ENCODE results near the gene UNC5A. TPM values are rescaled to one million over a fixed set of nuclear protein-coding genes. Genes with fewer than 3 reads are reported as not detected.
A peak's percentile ranks its signal among the peaks of the same experiment; 100 is the strongest.

UNC5A gene
- total RNA-seq, 3 donors from 2014 or later, result 0.07 to 0.16 TPM; not detected in 1

- ATAC-seq, result peak; percentile 30
- H3K4me1 ChIP-seq (ENCODE audit: low read depth), result peaks cover 2% of the 10 kb centered on the region
- intact Hi-C loops (cut with DNase I, micrococcal nuclease), result no loop called here
Measured at GRCh38 chr5:176822793-176823481, 12.6 kb downstream of the UNC5A start.

GRCh38 chr5:176823869-176824412, 13.6 kb downstream of the UNC5A start:
- H3K4me1 ChIP-seq (ENCODE audit: low read depth), result no peaks in the 10 kb centered on the region
- ATAC-seq (no peak), DNase-seq (peak in 1 of 3 donors; percentile 27)
- no peaks in the 10 kb centered on the region for H3K36me3 ChIP-seq (ENCODE audit: low read depth)
- TF ChIP-seq CTCF (IDR thresholded peaks at IDR 0.05), result no peak
- H3K4me3 ChIP-seq, result no peak overlapping the region
- intact Hi-C loops (cut with DNase I, micrococcal nuclease), result no loop called here
- H3K9me3 ChIP-seq, result no peaks in the 10 kb centered on the region

More at GRCh38 chr5:176822793-176823481, 12.6 kb downstream of the UNC5A start:
- Histone ChIP-seq H3K9me3 (no peaks in the 10 kb centered on the region), H3K36me3 (ENCODE audit: low read depth) (no peaks in the 10 kb centered on the region), H3K4me3 (no peak overlapping the region)
- peak in 1 of 3 donors; percentile 45 for DNase-seq
- no peak for TF ChIP-seq CTCF (IDR thresholded peaks at IDR 0.05)

DNA sequence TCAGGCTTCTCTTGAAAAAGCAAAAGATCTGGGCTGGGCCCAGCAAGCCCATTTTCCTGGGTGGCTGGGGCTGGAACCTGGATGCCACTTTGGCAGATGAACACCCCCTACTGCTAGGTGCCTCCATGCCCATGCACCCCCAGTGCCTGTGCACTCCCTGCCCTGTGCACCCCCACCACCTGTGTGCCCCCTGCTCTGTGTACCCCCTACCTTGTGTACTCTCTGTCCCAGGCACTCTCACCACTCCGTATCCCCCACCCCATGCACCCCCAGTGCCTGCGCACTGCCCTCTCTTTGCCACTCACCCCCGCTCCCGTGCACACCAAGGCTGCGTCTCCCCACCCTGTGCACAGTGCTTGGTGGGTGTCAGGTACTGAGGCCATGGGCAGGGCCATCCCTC, 14.2 kb downstream of the UNC5A start:
- Histone ChIP-seq H3K36me3 (ENCODE audit: low read depth) (no peaks in the 10 kb centered on the region), H3K4me3 (no peak overlapping the region), H3K9me3 (no peaks in the 10 kb centered on the region), H3K4me1 (ENCODE audit: low read depth) (no peaks in the 10 kb centered on the region)
- intact Hi-C loops (cut with DNase I, micrococcal nuclease), result no loop called here
- DNase-seq, result peak in 1 of 3 donors; percentile 27
- TF ChIP-seq CTCF (IDR thresholded peaks at IDR 0.05), result no peak
- ATAC-seq, result no peak

DNA sequence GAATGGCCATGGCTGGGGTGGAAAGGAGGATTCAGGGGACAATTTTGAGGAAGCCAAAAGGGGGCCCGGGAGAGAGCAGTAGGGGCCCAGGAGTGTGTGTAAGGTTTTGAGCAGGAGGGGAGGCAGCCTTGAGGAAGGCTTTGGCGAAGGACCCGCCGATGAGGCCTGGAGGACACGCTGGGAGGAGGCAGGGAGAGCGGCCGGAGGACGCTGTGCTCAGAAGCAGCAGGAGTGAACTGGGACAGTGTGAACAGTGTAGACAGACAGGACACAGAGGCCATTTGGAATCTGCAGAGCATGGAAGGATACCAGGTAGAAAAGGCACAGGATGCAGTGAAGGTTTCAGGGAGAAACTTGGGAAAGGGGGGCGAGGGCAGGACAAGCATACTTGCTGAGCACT, 14.9 kb downstream of the UNC5A start:
- Histone ChIP-seq H3K4me3 (no peak overlapping the region), H3K9me3 (no peaks in the 10 kb centered on the region), H3K36me3 (ENCODE audit: low read depth) (no peaks in the 10 kb centered on the region), H3K4me1 (ENCODE audit: low read depth) (no peaks in the 10 kb centered on the region)
- TF ChIP-seq CTCF (IDR thresholded peaks at IDR 0.05), result no peak
- intact Hi-C loops (cut with DNase I, micrococcal nuclease), result no loop called here
- ATAC-seq (no peak), DNase-seq (peak in 1 of 3 donors; percentile 22)

DNA sequence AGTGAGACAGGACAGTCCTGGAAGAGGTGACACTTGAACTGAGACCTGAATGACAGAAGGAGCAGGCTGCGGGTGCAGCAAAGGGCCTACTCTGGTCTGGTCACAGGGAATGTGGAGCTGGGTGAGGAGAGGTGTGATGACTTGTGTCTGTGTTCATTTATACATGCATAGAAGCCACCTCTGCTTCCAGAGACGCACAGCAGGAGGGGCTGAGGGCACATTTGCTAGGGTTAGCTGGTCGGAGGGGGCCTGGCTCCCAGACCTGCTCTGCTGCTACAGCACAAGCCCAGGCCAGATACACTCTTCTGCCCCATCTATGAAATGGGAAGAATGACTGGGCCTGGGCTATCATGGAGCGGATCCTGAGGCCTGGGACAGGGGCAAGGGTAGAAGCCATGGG, 15.6 kb downstream of the UNC5A start:
- TF ChIP-seq CTCF (IDR thresholded peaks at IDR 0.05), result no peak
- ATAC-seq (no peak), DNase-seq (no peak)
- Histone ChIP-seq H3K4me3 (no peak overlapping the region), H3K4me1 (ENCODE audit: low read depth) (no peaks in the 10 kb centered on the region), H3K9me3 (no peaks in the 10 kb centered on the region), H3K36me3 (ENCODE audit: low read depth) (no peaks in the 10 kb centered on the region)
- intact Hi-C loops (cut with DNase I, micrococcal nuclease), result no loop called here
